A204.1 (cell line): ENCODE results near the gene COLQ.
A peak's percentile ranks its signal among the peaks of the same experiment; 100 is the strongest.
"Not testable (repeated sequence)": the region's sequence is repeated elsewhere in the genome, so short reads cannot be mapped to it uniquely, and the experiment has no call there.

Experiments used
- FAIRE-seq: peaks from 2 replicates; lab custom pipeline; 2012; peaks lifted over from hg19 to GRCh38; lab: Jason Lieb, UNC

Gene COLQ

DNA sequence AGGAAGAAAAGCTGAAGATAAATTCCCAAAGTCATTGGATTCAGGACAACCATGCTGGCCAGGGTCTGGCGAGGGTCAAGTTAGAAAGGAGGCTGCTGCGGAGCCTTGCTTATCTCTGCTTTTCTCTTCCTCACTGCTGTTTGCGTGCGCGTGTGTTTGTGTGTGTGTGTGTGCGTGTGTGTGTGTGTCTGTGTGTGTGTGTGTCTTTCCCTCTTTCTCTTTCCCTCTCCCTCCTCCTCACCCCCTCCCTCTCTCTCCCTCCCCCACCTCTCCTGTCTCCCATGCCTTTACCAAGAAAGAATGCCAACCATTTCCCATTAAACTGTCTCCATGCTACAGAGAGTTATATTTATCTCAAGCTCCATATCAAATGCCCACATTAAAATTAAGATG, at the start of gene COLQ:
Gene COLQ (minus strand): TSS at position 134 of the 393 bp plus-strand sequence. CDS start 81 bp downstream, at position 53.
- no peak for FAIRE-seq

GRCh38 chr3:15563190-15563589, 41.7 kb upstream of the COLQ start:
- no peak for FAIRE-seq

DNA sequence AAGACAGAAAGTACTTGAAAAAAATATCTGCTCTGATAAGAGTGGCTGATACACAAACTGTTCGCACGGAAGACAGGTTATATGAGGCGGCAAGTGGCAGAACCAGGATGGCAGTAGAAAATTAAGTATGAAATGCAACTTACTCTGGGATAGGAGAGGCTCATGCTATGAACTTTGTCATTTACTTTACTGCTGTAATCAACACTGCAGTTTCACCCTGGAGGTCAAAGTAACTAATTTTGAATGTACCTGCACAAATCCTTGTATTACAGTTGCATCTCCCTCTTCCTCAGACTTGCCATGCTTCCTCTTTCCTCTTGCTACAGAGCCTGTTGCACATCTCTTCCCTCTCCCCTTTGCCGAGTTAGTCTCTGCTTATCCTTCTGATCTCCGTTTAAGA, 41.1 kb upstream of the COLQ start:
- FAIRE-seq: no peak

DNA sequence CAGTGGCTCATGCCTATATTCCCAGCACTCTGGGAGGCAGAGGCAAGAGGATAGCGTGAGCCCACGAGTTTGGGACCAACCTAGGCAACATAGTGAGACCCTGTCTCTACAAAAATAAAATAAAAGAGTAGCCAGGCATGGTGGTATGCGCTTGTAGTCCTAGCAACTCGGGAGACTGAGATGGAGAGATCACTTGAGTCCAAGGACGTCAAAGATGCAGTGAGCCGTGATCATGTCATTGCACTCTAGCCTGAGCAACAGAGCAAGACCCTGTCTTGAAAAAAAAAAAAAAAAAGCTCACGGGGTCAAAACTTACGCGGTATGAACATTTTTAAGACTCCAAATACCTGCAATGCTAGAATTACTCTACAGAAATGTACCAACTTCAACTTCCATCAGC, 37.1 kb upstream of the COLQ start:
- FAIRE-seq: no peak

DNA sequence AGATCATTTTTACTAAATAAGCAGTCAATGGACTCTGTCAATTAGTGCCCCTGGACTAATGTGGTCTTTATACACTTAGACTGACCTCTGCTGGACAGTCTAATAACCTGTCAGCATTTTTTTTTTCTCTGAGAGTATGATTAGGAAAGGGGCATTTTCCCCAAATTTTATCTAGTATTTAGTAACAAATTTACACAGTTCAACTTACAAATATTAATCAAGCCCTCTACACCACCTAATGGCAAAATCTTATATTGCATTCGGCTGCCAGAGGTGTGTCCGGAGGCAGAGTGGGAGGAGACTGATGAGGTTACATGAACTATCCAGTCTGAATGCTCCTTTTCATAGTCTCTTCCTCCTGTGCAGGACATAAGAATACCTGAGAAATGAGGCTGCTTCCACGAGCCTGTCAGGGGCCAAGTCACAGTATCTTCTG, 36.0 kb upstream of the COLQ start:
- peak; percentile 94 for FAIRE-seq

DNA sequence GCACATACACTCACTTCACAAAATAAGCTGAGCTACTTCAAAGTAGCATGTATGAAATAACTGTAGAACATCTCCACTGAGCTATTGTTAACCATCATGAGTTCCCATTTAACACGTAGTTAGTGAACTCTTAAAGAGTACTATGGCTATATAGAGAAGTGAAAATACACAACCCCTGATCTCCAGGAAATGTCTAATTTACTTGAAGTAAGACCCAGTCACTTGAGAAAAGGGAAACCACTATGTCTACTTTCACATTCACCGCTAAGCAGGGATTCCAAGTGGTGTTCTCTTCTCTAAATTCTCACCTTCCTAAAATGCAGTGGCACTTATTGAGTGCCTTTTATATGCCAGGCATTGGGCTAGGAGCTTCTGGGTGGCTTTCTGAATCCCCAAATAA, 35.0 kb upstream of the COLQ start:
- no peak for FAIRE-seq

DNA sequence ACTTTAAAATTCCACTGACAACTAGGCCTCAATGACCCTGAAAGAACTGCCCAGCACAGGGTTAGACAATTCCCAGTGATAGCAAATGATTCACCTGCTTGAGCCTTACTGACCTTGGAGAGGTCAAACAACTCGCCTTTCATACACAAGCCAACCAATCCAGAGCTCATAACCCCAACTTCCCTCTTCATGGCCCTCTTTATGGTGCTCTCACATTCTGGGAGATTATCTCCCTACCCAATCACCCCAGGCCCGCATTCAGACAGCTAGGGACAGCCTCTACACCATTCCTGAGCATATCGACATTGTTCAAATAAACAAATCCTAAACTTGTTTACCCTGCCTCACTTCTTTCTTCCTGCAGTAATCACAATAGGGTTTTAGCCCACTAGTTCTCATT, 32.2 kb upstream of the COLQ start:
- no peak for FAIRE-seq

GRCh38 chr3:15551902-15552301, 30.4 kb upstream of the COLQ start:
- no peak for FAIRE-seq

GRCh38 chr3:15549846-15550245, 28.3 kb upstream of the COLQ start:
- FAIRE-seq: no peak

GRCh38 chr3:15542614-15543013, 21.1 kb upstream of the COLQ start:
- no peak for FAIRE-seq

DNA sequence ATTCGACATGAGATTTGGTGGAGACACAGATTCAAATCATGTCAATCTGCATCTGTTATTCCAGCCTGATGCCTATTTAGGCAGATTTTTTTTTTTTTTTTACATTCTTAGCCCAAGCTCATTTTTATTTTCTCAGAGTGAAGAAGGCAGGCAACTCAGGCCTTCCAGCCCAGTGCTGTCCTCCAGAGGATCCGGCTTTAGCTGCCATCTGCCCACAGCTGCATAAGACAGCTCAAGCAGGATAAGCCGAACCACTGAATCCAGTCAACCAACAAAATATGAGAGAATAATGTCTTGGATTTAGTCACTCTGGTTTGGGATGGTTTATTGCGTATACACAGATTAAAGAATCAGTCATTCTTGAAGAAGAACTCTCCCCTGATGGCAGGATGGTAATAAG, 19.9 kb upstream of the COLQ start:
- FAIRE-seq: no peak

- no peak for FAIRE-seq
Measured at GRCh38 chr3:15539066-15539465, 17.6 kb upstream of the COLQ start.

DNA sequence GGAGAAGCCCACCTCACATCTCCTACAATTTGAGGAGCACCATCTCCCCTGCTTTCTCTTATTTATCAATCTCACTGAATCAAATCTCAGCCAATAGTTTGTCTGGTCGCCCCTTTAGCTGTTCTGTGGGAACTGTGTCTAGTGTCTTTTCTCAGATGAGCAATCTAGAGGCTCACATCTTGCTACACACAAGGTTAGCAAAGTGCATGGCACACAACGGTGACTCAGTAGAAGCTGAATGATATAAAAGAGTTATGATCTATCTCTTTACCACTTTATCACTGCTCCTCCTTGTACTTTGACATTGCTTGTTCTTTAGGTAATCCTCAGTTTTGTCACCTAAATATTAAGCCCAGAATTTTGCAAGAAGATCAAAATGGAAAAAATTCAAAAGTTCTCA, 16.8 kb upstream of the COLQ start:
- FAIRE-seq: no peak

DNA sequence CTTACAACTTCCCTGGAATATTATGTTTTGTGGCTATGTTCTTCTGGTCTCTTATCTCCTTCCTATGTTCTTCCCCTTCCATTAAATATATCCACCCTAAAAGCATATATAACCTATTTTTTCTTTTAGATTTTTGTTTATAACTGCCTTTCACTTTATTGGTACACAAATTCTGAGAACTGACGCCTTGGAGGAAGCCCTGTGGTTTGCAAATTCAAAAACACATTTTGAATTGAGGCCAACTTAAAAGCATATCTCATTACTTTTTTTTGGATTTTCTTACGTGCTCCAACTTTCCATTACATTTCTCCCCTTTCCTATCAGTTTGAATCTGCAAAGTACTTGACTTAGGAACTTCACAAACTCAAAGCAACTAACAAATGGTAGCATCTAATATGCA, 15.3 kb upstream of the COLQ start:
- FAIRE-seq: no peak

GRCh38 chr3:15535732-15536131, 14.2 kb upstream of the COLQ start:
- FAIRE-seq: no peak

DNA sequence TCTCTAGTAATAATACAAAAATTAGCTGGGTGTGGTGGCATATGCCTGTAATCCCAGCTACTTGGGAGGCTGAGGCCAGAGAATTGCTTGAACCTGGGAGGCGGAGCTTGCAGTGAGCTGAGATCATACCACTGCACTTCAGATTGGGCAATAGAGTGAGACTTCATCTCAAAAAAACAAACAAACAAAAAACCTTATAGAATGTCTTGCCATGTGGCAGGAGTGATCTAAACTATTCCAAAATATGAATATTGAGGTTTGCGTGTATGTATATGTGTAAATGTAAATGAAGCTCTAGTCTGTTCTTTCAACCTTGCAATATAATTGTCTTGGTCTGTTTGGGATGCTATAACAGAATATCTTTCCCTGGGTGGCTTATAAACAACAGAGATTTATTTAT, 11.1 kb upstream of the COLQ start:
- not testable (repeated sequence) for FAIRE-seq

DNA sequence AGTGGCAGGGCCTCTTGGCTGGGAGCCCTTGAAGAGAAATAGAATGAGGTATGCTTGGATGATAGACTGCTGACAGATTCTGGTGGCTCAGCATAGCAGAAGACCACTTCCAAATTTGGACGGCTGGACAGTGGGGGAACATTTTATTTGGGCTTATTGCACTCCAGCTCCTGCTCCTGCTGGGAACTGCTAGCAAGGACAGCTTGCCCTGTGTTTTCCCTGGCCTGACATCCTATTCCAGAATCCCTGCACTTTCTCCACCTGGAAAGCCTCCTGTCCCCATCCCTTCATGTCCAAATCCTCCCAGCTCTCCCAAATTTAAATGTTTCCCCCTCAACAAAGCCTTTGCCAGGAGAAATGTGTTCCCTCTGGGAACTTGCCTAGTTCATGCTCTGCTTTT, 9.8 kb upstream of the COLQ start:
- FAIRE-seq: no peak

DNA sequence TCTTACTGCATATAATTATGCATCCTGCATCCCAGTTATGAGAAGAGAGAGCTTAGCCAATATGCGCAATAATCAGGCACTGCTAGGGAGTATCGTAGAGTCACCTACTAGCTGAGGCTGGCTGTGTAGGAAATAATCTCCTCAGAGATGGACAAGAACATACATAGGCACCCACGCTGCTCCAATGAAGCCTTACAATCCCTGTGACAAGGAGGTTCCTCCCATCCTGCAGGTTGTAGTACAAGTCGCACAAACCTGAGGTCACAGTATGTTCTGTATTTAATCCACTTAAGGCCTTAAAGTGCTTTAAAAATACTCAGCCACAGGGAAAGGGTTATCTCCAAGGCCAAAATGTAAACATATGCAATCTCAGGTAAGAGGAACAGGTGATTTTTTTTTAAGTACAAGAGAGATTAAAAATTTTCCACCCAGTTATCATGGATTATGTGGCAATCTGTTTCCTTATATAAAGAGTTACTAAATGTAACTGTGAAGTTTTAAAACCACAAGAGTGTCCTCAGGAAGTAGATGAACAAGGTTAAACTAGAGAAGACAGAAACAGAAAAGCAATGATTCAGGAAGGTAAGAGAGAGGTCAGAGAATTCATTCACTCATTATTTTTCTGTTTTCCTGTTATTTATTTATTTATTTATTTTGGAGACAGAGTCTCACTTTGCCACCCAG, 7.5 kb upstream of the COLQ start:
- no peak for FAIRE-seq

DNA sequence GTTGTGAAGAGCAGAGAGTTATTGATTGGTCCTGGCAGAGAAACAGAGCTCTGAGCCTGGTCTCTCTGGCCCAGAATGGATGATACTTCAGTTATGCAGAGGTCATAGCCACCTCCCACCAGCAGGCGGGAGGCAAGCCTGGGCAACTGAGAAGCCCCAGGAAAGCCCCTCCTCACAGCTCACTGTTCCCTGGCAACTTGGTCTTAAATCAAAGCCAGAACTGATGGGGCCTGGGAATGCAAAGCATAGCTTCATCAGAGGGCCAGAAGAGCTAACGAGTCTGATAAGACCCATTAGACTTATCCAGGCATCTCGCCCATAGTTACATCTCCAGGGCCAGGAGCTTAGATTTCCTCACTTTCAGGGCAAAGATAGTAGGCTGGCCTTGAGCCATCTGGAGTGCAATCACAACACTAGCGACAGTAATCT, 5.5 kb upstream of the COLQ start:
- no peak for FAIRE-seq

DNA sequence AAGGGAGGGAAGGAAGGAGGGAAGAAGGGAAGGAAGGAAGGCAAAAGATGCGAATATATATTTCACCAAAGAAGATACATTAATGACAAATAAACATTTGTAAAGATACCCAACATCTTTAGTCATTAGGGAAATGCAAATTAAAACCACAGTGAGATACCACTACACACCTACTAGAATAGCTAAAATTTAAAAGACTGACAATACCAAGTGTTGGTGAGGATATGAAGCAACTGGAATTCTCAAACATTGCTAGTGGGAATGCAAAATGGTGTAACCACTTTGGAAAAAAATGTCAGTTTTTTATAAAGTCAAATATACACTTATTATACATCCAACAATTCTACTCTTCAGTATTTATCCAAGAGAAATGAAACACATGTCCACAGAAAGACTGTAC, 4.3 kb upstream of the COLQ start:
- FAIRE-seq: no peak

- no peak for FAIRE-seq
Measured at GRCh38 chr3:15523660-15524417, 2.3 kb upstream of the COLQ start.

GRCh38 chr3:15522016-15522415, 510 bp upstream of the COLQ start:
- no peak for FAIRE-seq

DNA sequence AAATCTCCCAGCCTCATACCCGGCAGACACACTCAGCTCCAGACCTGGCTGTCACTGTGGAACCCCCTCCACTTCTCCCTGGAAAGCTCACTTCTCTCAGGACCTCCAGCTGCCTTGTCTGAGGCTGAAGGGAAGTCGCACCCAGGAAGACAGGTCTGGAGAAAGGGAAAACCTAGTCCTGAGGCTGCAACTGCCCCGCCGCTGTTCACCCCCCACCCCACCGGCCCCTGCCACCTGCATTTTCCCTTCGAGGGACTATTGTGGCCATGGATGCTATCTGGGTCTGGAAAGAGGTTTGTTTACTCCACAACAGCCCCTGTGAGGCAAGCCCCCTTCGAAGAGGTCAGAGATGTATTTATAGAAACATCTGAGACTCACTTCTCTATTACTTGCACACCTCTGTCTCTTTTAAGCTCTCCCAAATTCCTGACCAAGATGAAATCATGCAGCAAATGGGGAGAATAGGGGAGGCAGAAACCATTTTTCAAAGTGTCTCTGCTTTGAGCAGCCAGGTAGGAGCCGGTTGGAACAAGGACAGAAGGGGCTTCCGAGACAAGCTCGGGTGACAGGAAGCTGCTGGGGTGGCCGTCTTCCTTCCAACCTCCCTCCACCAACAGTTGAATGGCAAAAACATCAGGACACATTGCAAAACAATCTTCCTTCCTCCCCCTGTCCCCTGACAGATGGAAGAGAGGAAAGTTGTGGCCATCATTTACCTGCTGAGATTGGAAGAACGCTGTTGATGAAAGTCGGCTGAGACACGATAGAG, 518 bp downstream of the COLQ start:
- no peak for FAIRE-seq
